DMS 273 (cell line): ENCODE data around the gene LGALS7.

Experiments
- DNase-seq: peaks from one replicate; lab custom pipeline; 2025; ENCODE audit not compliant: unreplicated experiment; lab: John Stamatoyannopoulos, UW

Gene LGALS7

DNA sequence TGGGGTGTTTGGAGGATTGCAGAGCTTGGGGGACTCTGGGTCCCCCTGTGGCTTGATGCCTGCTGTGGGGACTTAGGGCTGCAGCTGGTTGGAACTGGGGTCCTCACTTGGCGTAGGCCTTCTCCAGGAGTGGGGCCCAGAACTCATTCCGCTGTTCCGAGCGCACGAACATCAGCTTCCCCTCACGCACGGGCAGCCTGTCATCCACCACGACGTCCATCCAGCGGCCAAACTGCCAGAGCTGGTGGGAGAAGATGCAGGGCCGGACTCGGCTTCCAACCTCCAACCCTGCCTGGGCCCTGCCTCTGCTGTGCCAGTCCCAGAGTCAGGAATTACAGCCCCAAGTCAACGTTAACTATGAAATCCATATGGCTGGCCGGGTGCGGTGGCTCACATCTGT, 31.6 kb downstream of the LGALS7 start:
- DNase-seq, result no peak

DNA sequence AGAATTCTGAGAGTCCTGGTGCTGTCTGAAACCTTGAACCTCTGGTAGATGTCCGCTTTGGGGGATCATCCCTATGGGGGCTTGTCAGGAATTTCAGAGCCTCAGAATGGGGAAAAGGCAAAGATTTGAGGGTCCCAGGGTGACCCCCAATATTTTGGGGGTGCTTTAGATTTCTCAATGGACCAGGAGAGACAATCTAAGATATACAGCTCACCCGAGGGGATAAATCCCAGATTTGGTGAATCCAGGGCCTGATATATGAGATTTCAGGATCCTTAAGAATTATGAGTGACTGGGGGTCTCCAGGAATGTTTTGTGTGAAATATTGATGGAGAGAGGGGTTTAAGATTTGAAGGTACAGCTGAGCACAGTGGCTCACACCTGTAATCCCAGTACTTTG, 32.4 kb downstream of the LGALS7 start:
- DNase-seq, result no peak

DNA sequence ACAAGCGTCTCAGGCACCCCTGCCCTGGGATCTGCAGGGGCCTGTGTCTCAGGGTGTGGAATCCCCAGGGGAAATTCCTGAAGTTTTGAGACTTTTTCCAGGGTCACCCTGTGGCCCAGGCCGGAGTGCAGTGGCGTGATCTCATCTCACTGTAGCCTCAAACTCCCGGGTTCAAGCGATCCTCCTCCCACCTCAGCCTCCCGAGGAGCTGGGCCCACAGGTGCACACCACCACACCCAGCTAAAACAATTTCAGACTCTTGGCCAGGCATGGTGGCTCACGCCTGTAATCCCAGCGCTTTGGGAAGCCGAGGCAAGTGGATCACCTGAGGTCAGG, 33.1 kb downstream of the LGALS7 start:
- DNase-seq, result no peak

DNA sequence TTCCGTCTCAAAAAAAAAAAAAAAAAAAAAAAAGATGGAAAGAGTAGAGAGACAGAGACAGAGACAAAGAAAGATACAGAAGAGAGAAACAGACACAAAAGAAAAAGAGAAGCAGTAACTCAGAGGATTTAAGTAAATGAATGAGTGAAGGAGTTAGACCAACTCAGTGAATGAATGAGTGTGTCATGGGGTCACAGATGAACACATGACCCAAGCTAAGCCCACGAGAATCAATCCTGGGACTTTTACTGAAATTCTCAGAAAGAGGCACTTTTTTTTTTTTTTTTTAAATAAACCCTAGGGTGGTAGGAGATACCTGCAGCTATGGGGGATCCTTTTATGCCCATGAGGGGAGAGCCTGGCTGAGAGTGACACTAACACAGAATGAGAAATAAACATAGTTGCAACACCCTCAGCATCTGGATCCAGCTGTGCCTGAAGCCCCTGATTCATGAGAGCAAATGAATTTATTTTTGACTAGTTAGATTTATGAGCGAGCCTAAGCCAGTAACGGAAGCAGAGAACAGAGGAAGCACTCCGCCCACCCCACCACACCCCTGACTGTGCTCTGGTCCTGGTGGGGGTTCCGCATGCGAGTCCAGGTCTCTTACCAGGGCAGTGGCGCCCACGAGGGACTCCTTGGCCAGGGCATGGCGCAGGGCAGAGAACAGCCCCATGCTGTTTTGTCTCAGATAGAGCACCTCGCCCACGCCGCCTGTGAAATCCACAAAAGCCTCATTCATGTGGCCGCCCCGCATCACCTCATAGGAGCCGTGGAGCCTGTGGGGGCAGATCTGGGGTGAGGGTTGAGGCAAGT, 33.7 kb downstream of the LGALS7 start:
- no peak for DNase-seq

DNA sequence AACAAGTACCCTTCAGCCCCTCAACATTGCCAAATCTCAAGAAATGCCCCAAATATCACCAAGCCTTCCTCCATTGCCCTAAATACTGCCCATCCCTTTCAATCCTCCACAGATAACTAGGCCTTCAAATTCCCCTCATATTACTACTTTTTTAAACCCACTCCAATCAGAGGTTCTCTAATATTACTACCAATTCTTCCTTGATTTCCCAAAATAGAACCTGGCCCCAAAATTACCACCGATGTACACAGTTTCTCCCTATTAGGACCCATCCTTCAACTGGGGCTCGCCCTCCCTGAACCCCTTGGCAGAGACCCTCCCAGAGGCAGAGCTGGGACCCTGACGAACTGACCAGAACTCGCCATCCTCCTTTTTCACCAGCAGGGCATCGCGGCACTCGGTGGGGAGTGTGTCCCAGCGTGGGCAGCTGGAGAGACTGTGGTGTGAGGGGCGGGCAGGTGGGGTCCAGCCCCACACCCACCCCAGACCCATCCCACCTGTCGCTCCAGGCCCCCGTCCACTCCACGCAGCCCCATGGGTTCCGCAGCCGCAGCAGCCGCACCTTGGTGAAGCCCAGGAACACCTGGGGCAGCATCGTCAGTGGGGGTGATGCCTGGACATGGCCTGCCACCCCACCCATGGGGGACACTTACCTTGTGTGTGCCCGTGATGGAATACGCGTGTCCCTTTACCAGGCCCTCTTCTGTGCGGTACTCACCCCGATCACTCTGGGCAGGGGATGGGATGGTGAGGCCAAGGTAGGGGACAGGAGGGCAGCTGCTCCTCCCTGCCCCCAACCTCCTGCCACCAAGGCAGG, 35.2 kb downstream of the LGALS7 start:
- DNase-seq, result no peak

DNA sequence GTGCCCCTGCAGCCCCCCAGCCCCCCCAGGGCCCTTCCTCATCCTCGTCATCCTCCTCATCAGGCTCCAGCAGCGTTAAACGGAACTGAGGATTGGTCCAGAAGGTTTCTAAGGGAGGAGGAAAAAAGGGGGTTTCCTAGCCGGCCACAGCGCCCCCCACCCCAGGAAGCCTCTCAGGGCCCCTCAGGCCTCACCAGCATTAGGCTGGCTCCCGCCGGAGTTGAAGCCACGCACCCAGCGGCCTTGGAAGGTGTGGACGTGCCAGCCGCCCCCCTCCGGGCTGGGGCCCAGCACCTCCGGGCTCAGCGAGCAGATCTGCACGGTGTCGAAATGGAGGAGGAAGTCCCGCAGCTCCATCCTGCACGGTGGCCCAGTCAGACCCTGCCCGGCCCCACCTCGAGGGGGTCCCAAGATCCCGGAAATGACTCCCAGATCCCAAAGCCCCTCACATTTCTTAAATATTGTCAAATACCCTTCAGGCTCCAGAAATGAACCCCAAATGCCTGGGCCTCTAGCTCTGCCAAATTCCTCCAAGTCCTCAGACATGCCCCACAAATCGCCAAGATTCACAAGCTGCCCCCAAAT, 35.9 kb downstream of the LGALS7 start:
- DNase-seq, result no peak

DNA sequence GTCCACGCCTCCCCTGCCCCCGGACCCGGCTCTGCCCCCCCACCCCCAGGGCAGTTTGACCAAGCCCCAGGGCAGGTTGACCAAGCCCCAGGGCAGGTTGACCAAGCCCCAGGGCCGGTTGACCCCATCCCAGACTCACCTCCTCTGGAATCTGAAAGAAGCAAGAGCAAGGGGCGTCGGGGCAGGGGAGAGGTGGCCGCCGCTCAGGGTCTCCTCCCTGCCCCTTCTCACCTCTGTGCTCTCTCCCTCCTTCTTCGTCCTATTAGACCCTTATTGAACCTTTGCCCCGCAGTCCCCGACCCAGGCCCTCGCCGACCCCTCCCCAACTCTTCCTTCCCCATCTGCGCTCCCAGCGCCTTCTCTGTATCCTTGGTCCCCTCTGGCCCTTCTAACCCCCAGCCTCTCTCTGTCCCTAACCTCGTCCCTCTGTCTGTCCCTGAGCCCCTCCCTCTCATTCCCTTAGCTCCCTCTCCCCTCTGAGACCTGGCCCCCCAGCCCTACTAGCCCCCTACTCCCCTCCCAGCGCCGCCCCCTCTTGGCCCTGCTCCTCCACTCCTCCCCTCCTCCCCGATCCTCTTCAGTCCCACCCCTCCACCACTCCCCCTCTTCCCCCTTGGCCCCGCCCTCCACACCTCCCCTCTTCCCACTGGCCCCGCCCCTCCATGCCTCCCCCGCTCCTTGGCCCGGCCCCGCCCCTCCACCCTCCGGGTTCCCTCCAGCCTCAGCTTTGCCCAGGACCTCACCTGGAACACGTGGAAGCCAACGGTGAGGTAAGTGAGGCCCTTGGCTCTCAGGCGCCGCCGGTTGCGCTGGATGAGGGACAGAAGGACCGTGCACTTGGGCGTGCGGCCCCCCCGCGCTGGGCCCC, 36.7 kb downstream of the LGALS7 start:
- DNase-seq, result peak; percentile 67

DNA sequence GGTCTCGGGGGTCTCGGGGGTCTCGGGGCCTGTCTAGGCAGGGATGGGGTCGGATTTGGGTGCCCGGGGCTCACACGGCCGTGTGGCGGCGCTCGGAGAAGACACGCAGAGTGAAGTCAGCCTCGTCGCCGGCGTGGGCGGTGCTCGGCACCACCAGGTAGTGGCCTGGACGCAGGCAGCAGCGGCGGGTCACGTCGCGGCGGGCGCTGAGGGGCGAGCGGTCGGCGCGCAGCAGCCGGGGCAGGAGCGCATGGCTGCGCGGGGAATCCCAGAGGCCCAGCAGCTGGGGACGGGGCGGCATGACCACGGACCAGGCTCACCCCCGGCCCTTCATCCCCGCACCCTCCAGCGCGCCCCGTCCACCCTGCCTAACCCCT, 37.3 kb downstream of the LGALS7 start:
- DNase-seq, result peak; percentile 59

DNA sequence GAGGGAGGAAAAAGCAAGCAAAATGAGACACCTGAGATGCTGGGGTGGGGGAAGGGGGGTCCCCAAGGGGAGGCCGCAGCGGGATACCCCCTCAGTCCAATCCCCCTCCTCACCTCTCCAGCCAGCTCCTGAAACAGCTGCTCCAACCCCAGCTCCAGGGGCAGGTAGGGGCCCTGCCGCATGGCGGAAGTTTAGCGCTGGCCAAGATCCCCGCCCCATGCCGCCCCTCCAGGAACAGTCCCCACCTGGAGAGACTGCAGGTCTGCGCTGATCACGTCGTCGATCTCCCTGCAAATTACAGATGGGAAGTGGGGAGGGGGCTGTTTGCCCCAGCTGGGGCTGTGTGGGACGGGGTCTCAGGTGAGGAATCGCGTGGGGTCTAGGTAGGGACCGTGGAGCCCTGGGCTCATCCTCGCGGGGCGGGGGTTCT, 38.0 kb downstream of the LGALS7 start:
- DNase-seq, result peak; percentile 49

DNA sequence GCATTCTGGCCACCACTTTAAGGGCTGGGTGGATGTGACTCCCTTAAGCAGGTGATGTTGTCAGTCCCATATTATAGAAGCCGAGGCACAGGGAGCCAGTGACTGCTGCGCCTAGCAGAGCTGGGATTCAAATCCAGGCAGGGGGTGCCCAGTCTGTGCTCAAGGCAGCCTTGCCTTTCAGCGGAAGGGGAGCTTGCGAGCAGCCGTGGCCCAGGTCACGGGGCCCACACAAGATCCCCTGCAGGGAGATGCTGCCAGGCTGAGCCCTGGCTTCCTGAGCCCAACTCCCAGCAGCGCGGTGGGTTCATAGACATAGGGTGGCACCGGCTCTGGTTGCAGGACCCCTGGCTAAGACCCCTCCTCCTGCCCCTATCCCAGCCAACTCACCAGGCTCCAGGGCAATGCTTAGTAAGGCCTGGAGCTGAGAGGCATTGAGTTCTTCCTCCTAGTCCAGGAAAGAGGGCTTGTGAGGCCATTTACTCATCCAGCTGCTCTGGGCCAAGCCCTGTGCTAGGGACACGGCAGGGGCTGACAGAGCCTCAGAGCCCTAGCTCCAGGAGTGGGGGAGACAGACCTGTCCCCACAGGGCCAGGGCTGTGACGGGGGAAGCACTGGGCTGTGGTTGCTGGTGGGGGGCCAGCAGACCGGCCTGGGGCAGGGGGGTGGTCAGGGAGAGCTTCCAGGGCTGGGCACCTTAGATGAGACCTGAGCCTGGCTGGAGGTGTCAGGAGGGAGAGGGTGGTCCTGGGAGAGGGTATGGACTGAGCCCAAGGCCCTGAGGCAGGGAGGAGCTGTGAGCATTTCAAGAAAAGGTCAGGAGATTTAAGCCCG, 38.7 kb downstream of the LGALS7 start:
- DNase-seq, result peak; percentile 47

DNA sequence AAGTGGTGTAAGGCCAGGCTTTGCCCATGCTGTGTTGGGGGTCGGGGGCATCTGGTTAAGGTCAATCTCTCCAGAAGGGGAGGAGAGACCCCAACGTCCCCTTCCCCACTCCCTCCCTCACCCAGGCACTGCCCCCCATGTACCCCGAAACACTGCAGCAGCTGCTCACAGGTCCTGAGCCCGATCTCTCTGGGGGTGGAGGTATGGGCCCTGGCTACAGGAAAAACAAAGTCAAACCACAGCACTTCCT, 39.2 kb downstream of the LGALS7 start:
- no peak for DNase-seq

DNA sequence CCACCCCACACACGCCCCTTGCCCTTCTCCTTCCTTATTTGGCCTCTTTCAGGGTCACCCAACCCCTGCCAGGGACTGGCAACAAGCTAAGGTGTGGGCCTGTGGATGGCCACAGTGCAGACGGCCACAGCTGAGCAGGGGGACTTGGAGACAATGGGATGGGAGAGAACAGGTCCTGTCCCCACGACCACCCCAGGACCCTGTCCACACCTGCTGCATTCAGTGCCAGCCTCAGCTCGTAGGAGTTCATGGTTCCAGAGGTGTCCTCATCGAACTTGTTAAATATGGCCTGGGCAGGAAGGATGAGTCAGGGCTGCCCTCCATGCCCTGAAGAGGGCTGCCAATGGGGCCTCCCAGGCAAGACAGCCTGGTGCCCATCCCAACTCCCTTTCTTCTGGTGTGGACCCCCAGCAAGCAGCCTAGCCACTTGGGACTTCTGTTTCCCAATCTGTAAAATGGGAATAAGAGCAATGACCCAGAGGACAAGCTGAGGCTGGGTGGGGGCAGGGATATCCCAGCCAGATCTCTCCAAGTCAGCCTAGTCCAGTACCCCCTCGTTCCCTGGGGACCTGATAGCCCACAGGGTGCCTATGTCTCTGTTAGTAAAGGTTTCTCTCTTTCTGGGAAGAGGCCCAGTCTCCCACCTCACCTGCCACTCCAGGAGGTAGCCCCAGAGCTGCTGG, 39.7 kb downstream of the LGALS7 start:
- DNase-seq, result no peak

DNA sequence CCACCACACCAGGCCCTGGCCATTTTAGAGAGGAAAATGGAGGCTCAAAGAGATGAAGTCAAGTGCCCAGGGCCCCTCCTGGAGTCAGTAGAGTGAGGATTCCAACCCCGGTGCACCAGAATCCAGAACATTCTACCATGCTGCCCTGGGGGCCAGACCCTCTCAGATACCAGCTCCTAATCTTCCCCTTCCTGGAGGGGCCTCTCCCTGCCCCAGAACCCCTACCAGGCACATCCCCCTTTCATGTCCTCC, 40.1 kb downstream of the LGALS7 start:
- no peak for DNase-seq

DNA sequence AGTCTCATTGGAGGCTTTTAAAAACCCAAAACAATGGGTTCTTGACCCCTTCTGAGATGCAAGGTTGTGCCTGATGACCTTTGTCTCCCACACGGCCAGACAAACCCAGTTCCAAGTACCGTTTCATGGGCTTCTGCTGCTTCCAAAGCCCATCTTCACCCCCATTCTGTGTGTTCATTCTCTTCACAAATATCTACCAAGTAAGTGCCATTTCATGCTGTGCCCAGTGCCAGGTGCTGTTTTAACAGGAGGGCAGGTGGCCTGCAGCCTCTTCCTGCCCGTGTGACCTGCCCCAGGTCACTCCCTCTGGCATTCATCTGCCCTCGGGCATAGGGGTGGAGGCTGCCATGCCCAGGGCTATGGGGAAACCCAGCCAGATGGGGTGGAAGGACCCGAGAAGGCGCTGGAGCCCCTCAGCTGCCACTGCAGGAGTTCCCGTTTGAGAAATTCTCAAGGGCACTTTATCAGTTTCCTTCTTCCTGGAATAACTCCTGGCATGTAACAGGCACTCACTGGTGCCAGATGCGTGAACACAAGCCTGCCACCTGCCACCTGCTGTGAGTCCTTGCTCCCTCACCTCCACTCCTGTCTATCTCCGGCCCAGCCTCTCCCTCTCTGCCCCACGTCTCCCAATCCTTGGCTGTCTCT, 41.5 kb downstream of the LGALS7 start:
- DNase-seq, result peak; percentile 81

DNA sequence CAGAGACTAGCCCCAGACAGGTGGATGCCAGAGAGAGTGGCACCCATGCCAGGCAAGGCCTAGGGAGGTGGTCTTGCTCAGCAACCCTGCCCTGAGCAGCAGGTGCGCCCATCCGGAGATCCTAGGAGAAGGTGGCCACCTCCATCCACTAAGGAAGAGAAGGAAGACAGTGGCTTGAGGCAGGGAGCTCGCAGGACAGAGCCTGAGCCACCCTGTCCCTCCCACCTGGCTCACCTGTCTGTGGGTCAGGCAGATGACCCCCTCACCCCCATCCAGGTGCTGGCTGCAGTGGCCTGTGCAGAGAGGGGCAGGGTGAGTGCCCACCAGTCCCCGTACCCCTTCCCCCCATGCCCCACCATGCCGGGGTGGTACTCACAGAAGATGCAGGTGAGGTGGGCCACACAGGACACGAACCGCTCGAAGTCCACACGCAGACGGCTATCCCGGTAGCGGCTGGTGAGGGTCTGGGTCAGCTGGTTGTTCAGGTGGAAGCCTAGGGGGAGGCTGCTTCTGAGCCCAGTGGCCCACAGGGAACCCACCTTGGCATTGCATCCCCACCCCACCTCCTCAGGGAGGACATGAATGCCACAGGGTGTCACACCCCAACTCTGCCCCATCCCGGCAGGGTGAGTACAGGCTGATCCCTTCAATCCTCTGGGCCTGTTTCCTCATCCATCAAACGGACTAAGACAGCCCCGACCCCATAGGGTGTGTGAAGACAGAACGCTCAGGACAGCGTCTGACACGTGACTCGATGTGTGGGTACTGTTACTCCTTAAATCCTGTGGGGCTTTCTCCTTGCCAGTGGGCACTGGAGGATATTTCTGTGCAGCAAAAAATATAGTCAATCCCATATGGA, 42.4 kb downstream of the LGALS7 start:
- DNase-seq, result no peak

DNA sequence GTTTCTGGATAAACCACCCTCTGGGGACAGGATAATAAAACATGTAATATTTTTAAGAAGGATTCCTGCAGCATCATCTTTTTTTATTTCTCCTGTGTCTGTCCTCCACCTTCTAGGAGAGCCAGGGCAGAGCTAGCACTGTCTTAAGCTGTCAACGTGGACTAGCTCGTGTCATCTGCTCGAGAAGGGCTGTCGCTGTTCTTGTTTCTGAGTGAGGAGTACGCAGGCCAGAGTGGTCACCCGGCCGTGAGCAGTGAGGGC, 42.9 kb downstream of the LGALS7 start:
- no peak for DNase-seq

DNA sequence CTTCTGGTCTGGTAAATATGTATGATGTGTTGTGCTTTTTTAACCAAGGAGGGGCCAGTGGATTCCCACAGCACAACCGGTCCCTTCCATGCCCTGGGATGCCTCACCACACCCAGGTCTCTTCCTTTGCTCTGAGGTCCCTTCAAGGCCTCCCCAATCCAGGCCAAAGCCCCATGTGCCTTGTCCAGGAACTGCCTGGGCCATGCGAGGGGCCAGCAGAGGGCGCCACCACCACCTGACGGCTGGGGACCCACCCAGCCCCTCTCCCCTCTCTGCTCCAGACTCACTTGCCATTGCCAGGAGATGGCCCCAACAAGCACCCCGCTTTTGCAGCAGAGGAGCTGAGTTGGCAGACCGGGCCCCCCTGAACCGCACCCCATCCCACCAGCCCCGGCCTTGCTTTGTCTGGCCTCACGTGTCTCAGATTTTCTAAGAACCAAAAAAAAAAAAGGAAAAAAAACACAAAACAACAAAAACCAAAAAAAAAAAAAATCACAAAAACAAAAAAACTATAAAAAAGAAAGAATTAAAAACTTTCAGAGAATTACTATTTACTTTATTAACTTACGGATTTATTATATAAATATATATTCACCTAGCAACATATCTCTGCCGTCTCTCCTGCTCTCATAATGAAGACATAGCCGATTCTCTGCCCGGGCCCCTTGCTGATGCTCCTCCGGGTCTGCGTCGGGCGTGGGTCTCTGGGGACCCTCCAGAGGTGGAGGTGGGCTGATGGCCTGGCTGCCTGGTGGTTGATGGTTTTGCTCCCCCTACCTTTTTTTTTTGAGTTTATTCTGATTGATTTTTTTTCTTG, 43.5 kb downstream of the LGALS7 start:
- peak; percentile 86 for DNase-seq

DNA sequence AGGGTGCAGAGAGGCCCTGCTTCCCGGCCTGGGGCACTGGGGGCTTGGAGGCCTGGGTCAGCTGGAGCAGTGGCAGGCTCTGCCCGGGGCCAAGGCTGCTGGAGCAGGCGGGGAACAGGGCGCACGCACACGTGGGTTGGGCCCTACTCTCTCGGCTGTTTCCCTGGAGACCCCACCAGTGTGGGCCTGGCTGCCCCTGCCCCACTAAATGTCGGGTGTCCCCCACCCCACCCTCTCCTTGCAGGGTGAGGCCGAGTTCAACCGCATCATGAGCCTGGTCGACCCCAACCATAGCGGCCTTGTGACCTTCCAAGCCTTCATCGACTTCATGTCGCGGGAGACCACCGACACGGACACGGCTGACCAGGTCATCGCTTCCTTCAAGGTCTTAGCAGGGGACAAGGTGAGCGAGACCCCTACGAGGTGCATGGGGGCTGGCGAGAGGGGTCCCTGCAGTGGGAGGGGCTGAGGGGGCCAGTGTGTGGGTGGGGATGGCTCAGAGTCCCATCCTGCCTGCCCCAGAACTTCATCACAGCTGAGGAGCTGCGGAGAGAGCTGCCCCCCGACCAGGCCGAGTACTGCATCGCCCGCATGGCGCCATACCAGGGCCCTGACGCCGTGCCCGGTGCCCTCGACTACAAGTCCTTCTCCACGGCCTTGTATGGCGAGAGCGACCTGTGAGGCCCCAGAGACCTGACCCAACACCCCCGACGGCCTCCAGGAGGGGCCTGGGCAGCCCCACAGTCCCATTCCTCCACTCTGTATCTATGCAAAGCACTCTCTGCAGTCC, 44.4 kb downstream of the LGALS7 start:
- DNase-seq, result no peak
